Omental fat pad (tissue), 4 donors: ENCODE measurements around the gene ABLIM3. TPM values are rescaled to one million over a fixed set of nuclear protein-coding genes. Genes with fewer than 3 reads are reported as not detected.

ENCODE experiments used
- ATAC-seq: fragments of 150-250 bp; one replicate; pipeline ENCODE4 v1.9.1; 2016; ENCODE audit warnings: mild to moderate bottlenecking, moderate library complexity; ENCODE audit not compliant: low FRiP score
- DNase-seq: peaks from one replicate; pipeline ENCODE4 v3.0.0-alpha.2; 2019; ENCODE audit warnings: low spot score
- total RNA-seq, 4 donors: library from RNA; depleted of rRNA; stranded (reverse); fragments of >200 nt; gene quantifications; one replicate each; pipeline ENCODE4 v1.1.0, GENCODE V29; 2016
- TF ChIP-seq, protein P1 (sequence below), 3 donors: fragments of 450-650 bp; IDR thresholded peaks; one replicate each; pipeline ENCODE4 v1.5.1; 2016 to 2017; ENCODE audit warnings: antibody characterized with exemption in 3 of 3, mild to moderate bottlenecking in 3 of 3, moderate library complexity in 2 of 3

Gene ABLIM3
- total RNA-seq, 4 donors from 2014 or later = 47.8 to 456 (median 104) TPM

DNA sequence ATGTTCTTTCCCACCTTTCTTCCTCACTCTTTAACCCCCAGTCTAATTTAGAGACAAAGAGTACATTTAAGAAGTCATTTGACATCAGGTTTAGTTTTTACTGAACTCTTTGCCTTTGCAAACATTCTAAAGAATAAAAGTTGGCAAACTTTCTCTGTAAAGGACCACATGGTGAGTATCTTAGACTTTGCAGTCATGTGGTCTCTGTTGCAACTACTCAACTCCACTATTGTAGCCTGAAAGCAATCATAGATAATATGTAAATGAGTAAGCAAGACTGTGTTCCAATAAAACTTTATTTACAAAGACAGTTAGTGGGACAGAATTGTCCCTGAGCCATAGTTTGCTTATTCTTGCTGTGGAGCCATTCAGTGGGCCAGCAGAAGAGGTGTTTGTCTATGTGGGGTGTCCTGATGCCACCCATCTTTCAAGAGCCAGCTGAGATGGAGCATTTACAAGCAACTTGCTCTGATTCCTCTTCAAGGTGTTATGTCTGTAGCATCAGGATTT lies 25.4 kb downstream of the ABLIM3 start:
- TF ChIP-seq, protein P1, sequence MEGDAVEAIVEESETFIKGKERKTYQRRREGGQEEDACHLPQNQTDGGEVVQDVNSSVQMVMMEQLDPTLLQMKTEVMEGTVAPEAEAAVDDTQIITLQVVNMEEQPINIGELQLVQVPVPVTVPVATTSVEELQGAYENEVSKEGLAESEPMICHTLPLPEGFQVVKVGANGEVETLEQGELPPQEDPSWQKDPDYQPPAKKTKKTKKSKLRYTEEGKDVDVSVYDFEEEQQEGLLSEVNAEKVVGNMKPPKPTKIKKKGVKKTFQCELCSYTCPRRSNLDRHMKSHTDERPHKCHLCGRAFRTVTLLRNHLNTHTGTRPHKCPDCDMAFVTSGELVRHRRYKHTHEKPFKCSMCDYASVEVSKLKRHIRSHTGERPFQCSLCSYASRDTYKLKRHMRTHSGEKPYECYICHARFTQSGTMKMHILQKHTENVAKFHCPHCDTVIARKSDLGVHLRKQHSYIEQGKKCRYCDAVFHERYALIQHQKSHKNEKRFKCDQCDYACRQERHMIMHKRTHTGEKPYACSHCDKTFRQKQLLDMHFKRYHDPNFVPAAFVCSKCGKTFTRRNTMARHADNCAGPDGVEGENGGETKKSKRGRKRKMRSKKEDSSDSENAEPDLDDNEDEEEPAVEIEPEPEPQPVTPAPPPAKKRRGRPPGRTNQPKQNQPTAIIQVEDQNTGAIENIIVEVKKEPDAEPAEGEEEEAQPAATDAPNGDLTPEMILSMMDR (IDR thresholded peaks at IDR 0.05) = no peak
- ATAC-seq = no peak

DNA sequence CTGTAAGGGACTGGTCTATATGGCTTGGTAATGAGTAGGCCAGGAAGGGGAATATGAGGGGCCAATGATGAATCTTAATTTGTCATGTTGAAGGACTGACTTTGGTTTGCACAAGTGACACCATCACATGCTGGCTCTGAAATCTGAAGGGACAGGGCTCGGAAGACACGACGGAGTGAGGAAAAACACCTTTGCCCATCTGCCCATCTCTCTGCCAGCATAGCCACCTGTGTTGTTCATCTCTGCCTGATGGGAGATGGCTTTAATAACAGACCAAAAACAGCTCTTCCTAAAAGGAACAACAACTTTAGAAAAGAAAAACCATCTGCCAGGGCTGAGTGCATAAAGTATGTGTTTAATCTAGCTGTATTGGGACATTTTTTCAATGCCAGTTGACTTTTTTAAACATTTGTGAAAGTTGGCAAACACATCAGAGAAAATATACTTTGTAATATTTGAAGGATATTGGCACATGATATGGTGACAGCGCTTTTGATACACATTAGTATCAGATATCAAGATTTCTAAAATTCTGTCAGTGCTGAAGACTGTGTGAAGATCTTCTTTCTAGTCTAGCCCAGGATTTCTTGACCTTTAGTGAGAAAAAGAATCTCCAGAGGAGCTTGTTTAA lies 27.1 kb downstream of the ABLIM3 start:
- DNase-seq (no peak), ATAC-seq (no peak)
- TF ChIP-seq, protein P1 (IDR thresholded peaks at IDR 0.05) = no peak

More for the DNA sequence above, 25.4 kb downstream of the ABLIM3 start:
- no peak for DNase-seq

DNA sequence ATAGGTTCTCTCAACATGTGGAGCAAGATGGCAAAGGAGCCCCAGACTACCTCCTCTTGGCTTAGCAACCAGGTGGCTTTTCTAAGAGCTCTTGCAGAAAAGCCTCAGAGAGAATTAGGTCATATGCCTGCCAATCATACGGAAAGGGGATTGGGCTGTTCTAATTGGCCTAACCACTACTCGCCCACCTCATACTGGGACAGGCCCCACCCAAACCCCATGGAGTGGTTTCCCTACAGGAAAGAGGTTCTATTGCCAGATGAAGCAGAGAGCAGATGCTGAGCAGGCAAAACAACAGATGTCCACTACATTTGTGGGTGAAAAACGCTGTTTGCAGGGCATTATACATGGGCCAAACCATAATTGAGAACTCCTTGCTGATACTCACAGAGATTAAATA lies 29.0 kb downstream of the ABLIM3 start:
- TF ChIP-seq, protein P1 (IDR thresholded peaks at IDR 0.05) = no peak
- ATAC-seq (no peak), DNase-seq (no peak)

DNA sequence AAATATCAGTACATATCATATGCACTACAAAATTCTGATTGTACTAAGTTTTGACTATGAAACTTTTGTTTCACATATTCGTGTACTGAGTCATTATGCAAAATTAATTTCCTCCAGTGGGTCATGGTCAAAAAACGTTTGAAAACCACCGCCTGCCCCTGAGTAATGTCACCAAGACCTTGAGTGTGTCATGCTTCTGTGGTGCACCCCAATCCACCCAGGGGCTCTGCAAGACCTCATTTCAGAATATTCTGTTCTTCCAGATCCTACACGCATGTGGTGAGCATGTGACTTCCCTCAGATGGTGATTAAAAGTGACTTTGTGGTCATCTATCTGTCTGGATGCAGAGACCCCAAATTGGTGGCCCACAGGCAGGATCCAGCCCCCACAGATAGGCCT lies 31.0 kb downstream of the ABLIM3 start:
- ATAC-seq (no peak), DNase-seq (no peak)
- TF ChIP-seq, protein P1 (IDR thresholded peaks at IDR 0.05) = no peak

DNA sequence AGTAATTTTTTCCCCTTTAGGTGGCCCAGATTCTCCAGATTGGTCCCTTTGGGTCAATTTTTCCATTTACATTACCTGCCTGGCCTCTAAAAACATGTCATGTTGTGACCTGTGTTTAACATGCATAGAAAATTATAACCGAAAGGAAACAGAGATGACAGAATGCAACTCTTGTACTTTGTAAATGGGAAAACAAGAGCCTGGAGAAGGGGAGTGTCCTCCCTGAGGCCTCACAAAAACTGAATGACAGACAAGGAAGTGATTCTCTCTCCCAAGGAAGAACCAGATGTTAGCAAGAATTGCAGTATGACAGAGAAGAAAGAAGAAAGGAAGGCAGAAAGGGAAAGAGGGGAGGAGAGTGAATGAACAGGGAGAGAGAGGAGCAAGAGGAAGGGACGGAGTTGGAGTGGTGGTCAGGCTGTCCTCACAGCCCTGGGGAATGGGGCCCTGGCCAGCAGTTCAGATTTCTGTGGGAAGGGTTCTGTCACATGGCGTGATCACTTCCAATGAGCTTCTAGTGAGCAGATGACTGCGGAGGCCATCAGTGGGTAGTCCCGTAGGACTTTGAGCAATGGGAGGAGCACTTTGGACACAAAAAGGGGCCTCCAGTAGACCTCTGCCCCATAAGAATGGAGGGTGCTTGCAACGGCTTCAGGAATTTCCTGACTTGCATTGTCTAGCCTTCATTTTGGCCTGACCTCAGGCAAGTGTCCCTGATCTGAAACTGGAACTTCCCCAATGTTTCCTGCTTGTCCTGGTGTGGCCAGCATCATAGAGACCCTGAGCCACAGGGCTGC lies 31.6 kb downstream of the ABLIM3 start:
- DNase-seq (no peak), ATAC-seq (no peak)
- TF ChIP-seq, protein P1 (IDR thresholded peaks at IDR 0.05) = no peak

DNA sequence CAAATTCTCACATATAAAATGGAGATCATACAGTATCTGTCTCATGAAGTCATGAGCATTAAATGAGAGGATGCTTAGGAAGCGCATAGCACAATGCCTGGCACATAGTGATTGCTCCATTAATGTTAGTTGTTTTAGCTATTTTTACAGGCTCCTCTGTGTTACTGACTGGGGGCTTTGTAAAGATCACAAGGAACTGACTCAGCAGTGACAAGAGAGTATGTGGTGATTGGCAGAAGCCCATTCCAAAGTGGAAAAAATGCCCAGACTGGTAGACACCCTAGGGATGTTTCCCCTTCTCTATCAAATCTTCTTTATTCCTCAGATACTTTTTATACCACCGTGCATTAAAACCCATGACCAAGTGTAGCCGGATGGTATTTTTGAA lies 33.5 kb downstream of the ABLIM3 start:
- TF ChIP-seq, protein P1 (IDR thresholded peaks at IDR 0.05) = no peak
- ATAC-seq (no peak), DNase-seq (no peak)
